Activated B cell treated with CpG ODN at 0.5 μM for 24 hours (primary cell): ENCODE results near the gene CAMKK1. TPM values are rescaled to one million over a fixed set of nuclear protein-coding genes. Genes with fewer than 3 reads are reported as not detected.

Experiments
- ATAC-seq: fragments of 200-7000 bp; cut with Tn5 transposase; one replicate; pipeline ENCODE4 v1.10.0; 2021; ENCODE audit warnings: low read depth, mild to moderate bottlenecking, moderate library complexity
- CTCF ChIA-PET: fragments of 350-600 bp; sonication (Branson Sonifier 250); formaldehyde crosslinking; loops from one replicate; lab custom pipeline; 2021; ENCODE audit warnings: antibody characterized with exemption; lab: Charles Lee
- POLR2A ChIA-PET: fragments of 350-600 bp; sonication (Branson Sonifier 250); formaldehyde crosslinking; loops from one replicate; lab custom pipeline; 2021; ENCODE audit warnings: antibody characterized with exemption; lab: Charles Lee
- DNase-seq: peaks from one replicate; pipeline ENCODE4 v3.0.0; 2022
- H3K27ac Mint-ChIP-seq: one replicate; pipeline ENCODE4 v1.8.0; 2020; ENCODE audit warnings: mixed read lengths
- H3K27me3 Mint-ChIP-seq: one replicate; pipeline ENCODE4 v1.8.0; 2021; ENCODE audit warnings: mixed read lengths
- H3K36me3 Mint-ChIP-seq: one replicate; pipeline ENCODE4 v1.8.0; 2021; ENCODE audit warnings: low read depth, mixed read lengths
- H3K4me1 Mint-ChIP-seq: one replicate; pipeline ENCODE4 v1.8.0; 2021; ENCODE audit warnings: mixed read lengths
- H3K4me3 Mint-ChIP-seq: one replicate; pipeline ENCODE4 v1.8.0; 2020; ENCODE audit warnings: mild to moderate bottlenecking, mixed read lengths
- H3K9me3 Mint-ChIP-seq: one replicate; pipeline ENCODE4 v1.8.0; 2020; ENCODE audit warnings: mixed read lengths
- intact Hi-C: fragments of 100-400 bp; cut with micrococcal nuclease; formaldehyde crosslinking; loops from one replicate; pipeline ENCODE4 v1.15.1; 2024
- total RNA-seq: library from RNA; stranded (reverse); gene quantifications from 2 replicates; pipeline ENCODE4 v1.2.3, GENCODE V29; 2022
- TF ChIP-seq, protein P1 (sequence below): fragments of 200-600 bp; IDR thresholded peaks from one replicate; pipeline ENCODE4 v1.8.0; 2022; ENCODE audit warnings: antibody characterized with exemption, mild to moderate bottlenecking

The CAMKK1 gene
- total RNA-seq, 1 donor from 2014 or later, result 6.1 TPM

DNA sequence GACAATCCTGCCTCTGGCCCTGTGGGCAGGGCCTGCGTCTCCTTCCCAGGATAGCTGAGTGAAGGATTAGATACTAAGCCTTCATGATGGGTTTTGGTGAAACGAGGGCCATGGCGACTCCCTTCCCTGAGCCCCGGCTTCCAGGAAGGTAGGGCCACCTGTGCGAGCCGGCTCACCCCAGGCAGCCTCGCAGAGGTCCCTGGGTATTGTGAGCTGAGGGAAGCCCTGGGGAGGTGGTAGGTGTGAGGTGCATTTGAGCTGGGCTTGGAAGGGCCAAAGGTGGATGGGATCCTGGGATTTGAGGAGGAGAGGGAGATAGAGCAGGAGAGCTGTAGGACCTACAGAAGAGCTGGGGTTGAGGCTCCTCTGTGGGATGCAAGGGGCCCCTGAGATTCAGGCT is 29.9 kb upstream of the CAMKK1 start:
- TF ChIP-seq, protein P1, sequence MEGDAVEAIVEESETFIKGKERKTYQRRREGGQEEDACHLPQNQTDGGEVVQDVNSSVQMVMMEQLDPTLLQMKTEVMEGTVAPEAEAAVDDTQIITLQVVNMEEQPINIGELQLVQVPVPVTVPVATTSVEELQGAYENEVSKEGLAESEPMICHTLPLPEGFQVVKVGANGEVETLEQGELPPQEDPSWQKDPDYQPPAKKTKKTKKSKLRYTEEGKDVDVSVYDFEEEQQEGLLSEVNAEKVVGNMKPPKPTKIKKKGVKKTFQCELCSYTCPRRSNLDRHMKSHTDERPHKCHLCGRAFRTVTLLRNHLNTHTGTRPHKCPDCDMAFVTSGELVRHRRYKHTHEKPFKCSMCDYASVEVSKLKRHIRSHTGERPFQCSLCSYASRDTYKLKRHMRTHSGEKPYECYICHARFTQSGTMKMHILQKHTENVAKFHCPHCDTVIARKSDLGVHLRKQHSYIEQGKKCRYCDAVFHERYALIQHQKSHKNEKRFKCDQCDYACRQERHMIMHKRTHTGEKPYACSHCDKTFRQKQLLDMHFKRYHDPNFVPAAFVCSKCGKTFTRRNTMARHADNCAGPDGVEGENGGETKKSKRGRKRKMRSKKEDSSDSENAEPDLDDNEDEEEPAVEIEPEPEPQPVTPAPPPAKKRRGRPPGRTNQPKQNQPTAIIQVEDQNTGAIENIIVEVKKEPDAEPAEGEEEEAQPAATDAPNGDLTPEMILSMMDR, result no peak
- peaks cover 39% of the 10 kb centered on the region for H3K4me1 Mint-ChIP-seq
- peak overlapping the region; percentile 68 for H3K27ac Mint-ChIP-seq
- no peaks in the 10 kb centered on the region for H3K9me3 Mint-ChIP-seq
- DNase-seq, result no peak
- no peak overlapping the region for H3K4me3 Mint-ChIP-seq
- CTCF ChIA-PET, result no interaction called here
- no peak for ATAC-seq
- H3K27me3 Mint-ChIP-seq, result no peaks in the 10 kb centered on the region
- POLR2A ChIA-PET, result interaction anchor here (0.6 to 3.1 kb wide), 2 partner anchors 9 to 43 kb away, joined by 4 to 18 read pairs; no protein-coding TSS in a partner anchor
- intact Hi-C loops, result no loop called here
- peaks cover 36% of the 10 kb centered on the region for H3K36me3 Mint-ChIP-seq

DNA sequence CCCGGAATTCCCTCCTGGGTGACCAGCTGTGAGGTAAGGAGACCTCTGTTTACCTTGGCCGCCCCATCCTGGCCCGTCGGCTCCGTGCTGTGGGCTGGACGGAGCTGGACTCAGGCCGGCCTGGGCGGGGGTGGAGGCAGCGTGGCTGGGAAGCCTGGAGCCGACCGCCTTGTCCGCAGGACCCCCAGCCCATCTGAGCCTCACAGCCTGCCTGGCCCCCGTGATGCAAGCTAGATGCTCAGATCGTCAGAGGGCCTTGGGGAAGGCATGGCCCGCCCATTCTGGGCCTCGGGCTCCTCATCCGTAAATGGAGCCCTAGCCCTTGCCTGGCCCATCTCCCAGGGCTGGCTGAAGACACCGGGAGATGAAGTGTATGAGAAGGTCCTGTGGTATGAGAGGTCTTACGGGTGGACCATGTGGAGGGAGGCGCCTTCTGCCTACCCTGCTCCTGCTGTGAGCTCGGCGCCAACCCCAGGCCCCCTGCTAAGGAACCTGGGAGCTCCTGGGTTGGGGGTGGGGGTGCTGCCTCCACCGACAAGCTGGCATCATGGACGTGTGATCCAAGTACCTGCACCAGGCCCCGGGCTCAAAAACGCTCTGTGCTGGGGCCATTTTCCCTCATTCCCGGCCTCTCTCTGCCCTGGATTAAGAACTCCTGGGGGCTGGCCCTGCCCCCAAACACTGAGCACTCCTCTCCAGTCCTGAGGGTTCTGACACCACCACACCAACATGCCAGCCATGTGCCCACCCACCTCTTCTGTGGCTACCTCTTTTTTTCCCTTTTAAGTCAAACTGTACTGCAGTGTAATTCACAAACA is 28.9 kb upstream of the CAMKK1 start:
- H3K4me3 Mint-ChIP-seq, result no peak overlapping the region
- peak; percentile 14 for ATAC-seq
- CTCF ChIA-PET, result no interaction called here

DNA sequence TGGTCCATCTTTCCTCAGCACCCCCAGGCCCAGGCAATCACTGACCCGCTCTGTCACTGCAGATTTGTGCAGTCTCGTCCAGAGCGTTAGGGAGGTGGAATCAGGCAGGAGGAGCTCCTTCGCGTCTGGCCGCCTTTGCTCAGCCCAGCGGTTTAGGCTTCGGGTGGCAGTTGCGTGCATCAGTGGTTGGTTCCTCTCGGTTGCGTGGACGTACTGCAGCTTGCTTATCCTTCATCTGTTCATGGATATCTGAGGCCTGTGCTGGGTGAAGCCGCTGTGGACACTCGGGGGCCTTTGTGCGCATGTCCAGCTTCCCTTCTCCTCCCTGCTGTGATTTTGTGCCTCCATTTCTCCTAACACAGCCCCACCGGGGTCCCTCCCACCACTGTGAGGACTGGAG is 28.2 kb upstream of the CAMKK1 start:
- Mint-ChIP-seq H3K9me3 (no peaks in the 10 kb centered on the region), H3K36me3 (peaks cover 22% of the 10 kb centered on the region), H3K4me3 (no peak overlapping the region), H3K27me3 (no peaks in the 10 kb centered on the region), H3K27ac (peak overlapping the region; percentile 35), H3K4me1 (peaks cover 55% of the 10 kb centered on the region)
- ChIA-PET CTCF (no interaction called here), POLR2A (interaction anchor here (0.8 to 3.1 kb wide), 7 partner anchors 7 to 44 kb away, joined by 3 to 18 read pairs (median 4); partner anchors contain the start of gene CAMKK1)
- intact Hi-C loops, result no loop called here
- ATAC-seq, result peak; percentile 26
- DNase-seq, result no peak
- TF ChIP-seq, protein P1, result no peak

More for the DNA sequence above, 28.9 kb upstream of the CAMKK1 start:
- POLR2A ChIA-PET, result interaction anchor here (0.8 to 3.1 kb wide), 6 partner anchors 8 to 43 kb away, joined by 3 to 18 read pairs (median 4); partner anchors contain the start of gene CAMKK1
- intact Hi-C loops, result no loop called here
- TF ChIP-seq, protein P1, result no peak
- H3K27ac Mint-ChIP-seq, result peak overlapping the region; percentile 68
- no peak for DNase-seq
- no peaks in the 10 kb centered on the region for H3K27me3 Mint-ChIP-seq
- peaks cover 48% of the 10 kb centered on the region for H3K4me1 Mint-ChIP-seq
- peaks cover 26% of the 10 kb centered on the region for H3K36me3 Mint-ChIP-seq
- H3K9me3 Mint-ChIP-seq, result no peaks in the 10 kb centered on the region

DNA sequence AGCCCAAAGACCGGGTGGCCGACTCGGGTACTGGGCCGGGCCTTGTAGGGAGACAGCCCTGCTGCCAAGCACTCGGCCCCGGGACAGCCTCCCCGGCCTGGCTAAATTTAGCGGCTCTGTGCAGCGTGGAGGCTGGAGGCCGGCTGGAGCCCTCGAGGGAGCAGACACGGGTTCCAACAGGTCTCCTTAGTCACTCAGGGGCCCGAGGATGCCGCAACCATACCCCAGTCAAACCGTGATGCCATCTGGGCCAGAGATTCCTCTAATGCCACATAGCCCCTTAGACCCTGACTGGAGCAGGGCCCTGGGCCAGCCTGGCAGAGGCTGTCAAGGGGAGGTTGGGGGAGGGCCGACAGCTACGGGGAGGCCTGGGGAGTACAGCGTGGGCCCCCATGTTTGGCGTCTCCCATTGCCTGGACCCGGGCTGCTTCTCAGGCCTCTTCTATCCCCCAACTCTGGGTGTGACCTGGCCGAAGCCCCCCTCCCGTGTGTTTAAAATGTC is 26.3 kb upstream of the CAMKK1 start:
- POLR2A ChIA-PET, result interaction anchor here (1.8 kb wide), 1 partner anchor 34 kb away, joined by 4 read pairs; no protein-coding TSS in a partner anchor
- Mint-ChIP-seq H3K9me3 (no peaks in the 10 kb centered on the region), H3K4me1 (peaks cover 66% of the 10 kb centered on the region), H3K36me3 (peaks cover 4% of the 10 kb centered on the region), H3K27ac (no peak overlapping the region), H3K27me3 (no peaks in the 10 kb centered on the region), H3K4me3 (no peak overlapping the region)
- TF ChIP-seq, protein P1, result no peak
- CTCF ChIA-PET, result no interaction called here
- intact Hi-C loops, result loop anchor here (10.0 kb wide), 1 partner anchor 184 kb away; no protein-coding TSS in a partner anchor
- DNase-seq (no peak), ATAC-seq (no peak)
